IMR-90 (cell line): ENCODE results near the gene MLNR. TPM values are rescaled to one million over a fixed set of nuclear protein-coding genes. Genes with fewer than 3 reads are reported as not detected.

Source experiments
- ATAC-seq: fragments of 200-7000 bp; cut with Tn5 transposase; 2 replicates; pipeline ENCODE4 v1.9.1; 2020; ENCODE audit warnings: low read depth, mild to moderate bottlenecking, moderate library complexity
- BruUV-seq: library from RNA; stranded (reverse); fragments of 400-500 nt; replicated peaks from 2 replicates; lab custom pipeline; 2021; lab: Mats Ljungman, UMichigan
- CTCF ChIA-PET: fragments of 300-600 bp; formaldehyde crosslinking; extraction: SDS; loops from one replicate; lab custom pipeline; 2021; ENCODE audit warnings: antibody characterized with exemption; lab: Yijun Ruan, JAX
- POLR2A ChIA-PET: fragments of 300-600 bp; sonication (Branson Sonifier 250); formaldehyde crosslinking; loops from one replicate; lab custom pipeline; 2022; ENCODE audit warnings: antibody characterized with exemption; ENCODE audit not compliant: unreplicated experiment; lab: Charles Lee
- DNase-seq: peaks from one replicate; pipeline ENCODE4 v3.0.0; 2013
- H2AFZ ChIP-seq: replicated peaks from 2 replicates; pipeline ENCODE3; 2013; ENCODE audit warnings: low read length, mild to moderate bottlenecking; ENCODE audit not compliant: poor library complexity
- H2AK5ac ChIP-seq: 2 replicates; pipeline ENCODE4 v1.6.1; 2013; ENCODE audit warnings: low read depth, low read length, inconsistent platforms
- H2AK9ac ChIP-seq: replicated peaks from 2 replicates; pipeline ENCODE3; 2013; ENCODE audit warnings: mild to moderate bottlenecking, low read depth, low read length, moderate library complexity; ENCODE audit not compliant: poor library complexity
- H2BK120ac ChIP-seq: 2 replicates; pipeline ENCODE4 v1.6.1; 2013; ENCODE audit warnings: low read depth, low read length, inconsistent platforms
- H2BK15ac ChIP-seq: 3 replicates; pipeline ENCODE4 v1.6.1; 2013; ENCODE audit warnings: low read depth, low read length, inconsistent platforms
- H2BK20ac ChIP-seq: 2 replicates; pipeline ENCODE4 v1.6.1; 2013; ENCODE audit warnings: low read depth, mild to moderate bottlenecking, inconsistent platforms, low read length, moderate library complexity
- H2BK5ac ChIP-seq: 2 replicates; pipeline ENCODE4 v1.6.1; 2013; ENCODE audit warnings: mild to moderate bottlenecking, low read depth, low read length, inconsistent platforms; ENCODE audit not compliant: poor library complexity, severe bottlenecking
- H3K14ac ChIP-seq: replicated peaks from 2 replicates; pipeline ENCODE4 v1.6.1; 2013; ENCODE audit warnings: low read depth, low read length, inconsistent platforms
- H3K18ac ChIP-seq: 2 replicates; pipeline ENCODE4 v1.6.1; 2013; ENCODE audit warnings: low read depth, low read length, control low read depth
- H3K23ac ChIP-seq: 2 replicates; pipeline ENCODE4 v1.6.1; 2013; ENCODE audit warnings: low read depth, low read length, inconsistent platforms
- H3K27ac ChIP-seq: 2 replicates; pipeline ENCODE4 v1.5.1; 2013; ENCODE audit warnings: mild to moderate bottlenecking, control low read depth, low read length; ENCODE audit not compliant: insufficient read depth
- H3K27me3 ChIP-seq: 2 replicates; pipeline ENCODE4 v1.6.1; 2013; ENCODE audit warnings: low read length; ENCODE audit not compliant: control insufficient read depth, insufficient read depth
- H3K36me3 ChIP-seq: 2 replicates; pipeline ENCODE4 v1.6.1; 2013; ENCODE audit warnings: low read length, mixed read lengths; ENCODE audit not compliant: control insufficient read depth, insufficient read depth
- H3K4ac ChIP-seq: 2 replicates; pipeline ENCODE4 v1.6.1; 2013; ENCODE audit warnings: low read depth, low read length, inconsistent platforms
- H3K4me1 ChIP-seq: 2 replicates; pipeline ENCODE4 v1.6.1; 2013; ENCODE audit warnings: low read length, mixed read lengths; ENCODE audit not compliant: control insufficient read depth, insufficient read depth
- H3K4me2 ChIP-seq: 2 replicates; pipeline ENCODE4 v1.6.1; 2013; ENCODE audit warnings: low read depth, mild to moderate bottlenecking, control low read depth, low read length, moderate library complexity
- H3K4me3 ChIP-seq: 2 replicates; pipeline ENCODE4 v1.5.1; 2013; ENCODE audit warnings: low read depth, mild to moderate bottlenecking, control low read depth, low read length, moderate library complexity; ENCODE audit not compliant: insufficient read depth
- H3K56ac ChIP-seq: 2 replicates; pipeline ENCODE4 v1.6.1; 2013; ENCODE audit warnings: low read length, inconsistent platforms; ENCODE audit not compliant: insufficient read depth; ENCODE audit errors: extremely low read depth
- H3K79me1 ChIP-seq, 2 experiments: 2 replicates each; pipeline ENCODE4 v1.6.1; 2013; ENCODE audit warnings: low read length in 2 of 2, inconsistent platforms in 1 of 2, low read depth in 1 of 2
- H3K9ac ChIP-seq: 2 replicates; pipeline ENCODE4 v1.6.1; 2013; ENCODE audit warnings: low read depth, low read length, control low read depth
- H3K9me1 ChIP-seq: 2 replicates; pipeline ENCODE4 v1.6.1; 2013; ENCODE audit warnings: low read length, inconsistent platforms; ENCODE audit not compliant: insufficient read depth
- H3K9me3 ChIP-seq: 2 replicates; pipeline ENCODE4 v1.6.1; 2013; ENCODE audit warnings: low read length; ENCODE audit not compliant: control insufficient read depth, insufficient read depth
- H4K20me1 ChIP-seq: 2 replicates; pipeline ENCODE4 v1.6.1; 2013; ENCODE audit warnings: low read length, inconsistent platforms; ENCODE audit not compliant: insufficient read depth
- H4K5ac ChIP-seq: 2 replicates; pipeline ENCODE4 v1.6.1; 2013; ENCODE audit warnings: mild to moderate bottlenecking, low read depth, low read length, control low read depth
- H4K8ac ChIP-seq, 2 experiments: 2 replicates each; pipeline ENCODE4 v1.6.1; 2013; ENCODE audit warnings: low read depth in 2 of 2, low read length in 2 of 2, control low read depth in 1 of 2, inconsistent platforms in 1 of 2
- H4K91ac ChIP-seq: 2 replicates; pipeline ENCODE4 v1.6.1; 2013; ENCODE audit warnings: low read depth, low read length, inconsistent platforms; ENCODE audit not compliant: insufficient read depth
- BHLHE40 ChIP-seq: fragments of 150-350 bp; IDR thresholded peaks from 2 replicates; pipeline ENCODE4 v1.6.1; 2016; ENCODE audit warnings: mild to moderate bottlenecking, low read depth, low read length
- CEBPB ChIP-seq: IDR thresholded peaks from 2 replicates; pipeline ENCODE4 v1.6.1; 2012; ENCODE audit warnings: low read depth, low read length, improper control_type of control experiment
- MAFK ChIP-seq: IDR thresholded peaks from 2 replicates; pipeline ENCODE4 v1.6.1; 2012; ENCODE audit warnings: low read depth, low read length, improper control_type of control experiment
- MAZ ChIP-seq: IDR thresholded peaks from 2 replicates; pipeline ENCODE4 v1.6.1; 2012; ENCODE audit warnings: low read depth, mild to moderate bottlenecking, low read length, improper control_type of control experiment, moderate library complexity, borderline replicate concordance
- MXI1 ChIP-seq: IDR thresholded peaks from 2 replicates; pipeline ENCODE4 v1.6.1; 2012; ENCODE audit warnings: low read depth, mild to moderate bottlenecking, low read length, moderate library complexity, borderline replicate concordance
- POLR2A ChIP-seq: IDR thresholded peaks from 2 replicates; pipeline ENCODE4 v1.6.1; 2012; ENCODE audit warnings: mild to moderate bottlenecking, low read depth, low read length
- RCOR1 ChIP-seq: IDR thresholded peaks from 2 replicates; pipeline ENCODE4 v1.6.1; 2012; ENCODE audit warnings: mild to moderate bottlenecking, low read length, improper control_type of control experiment; ENCODE audit not compliant: insufficient replicate concordance
- RFX5 ChIP-seq: IDR thresholded peaks from 2 replicates; pipeline ENCODE4 v1.8.0; 2012; ENCODE audit warnings: low read depth, mild to moderate bottlenecking, low read length, moderate library complexity
- WGBS, 2 experiments: methylation state at CpG; one replicate each; pipeline versions ENCODE4 v1.1.5 to v1.1.7; 2013; ENCODE audit warnings: missing lambda C conversion rate in 2 of 2; ENCODE audit not compliant: insufficient read length in 1 of 2; ENCODE audit errors: extremely low coverage in 2 of 2; 5-methylcytosine and 5-hydroxymethylcytosine counted together
- dilution Hi-C: fragments of 300-500 bp; cut with HindIII; formaldehyde crosslinking; loops from one replicate; pipeline ENCODE4 v1.14.3; 2018; ENCODE audit warnings: low sequenced_read_pairs; ENCODE audit not compliant: unreplicated experiment
- in situ Hi-C: fragments of 300-500 bp; cut with MboI; formaldehyde crosslinking; loops from 3 replicates; pipeline ENCODE4 v1.14.3; 2019; ENCODE audit warnings: low sequenced_read_pairs, inconsistent platforms, mixed read lengths
- intact Hi-C: fragments of 100-400 bp; cut with micrococcal nuclease; formaldehyde crosslinking; loops from 2 replicates; pipeline ENCODE4 v1.10.0; 2022
- polyA plus RNA-seq, 3 experiments: library from polyadenylated mRNA; depleted of rRNA; stranded (reverse); fragments of >200 nt; gene quantifications; 2 replicates each; pipeline ENCODE4 v1.2.3, GENCODE V29; 2012; ENCODE audit warnings: low replicate concordance in 1 of 3
- total RNA-seq: library from RNA; depleted of rRNA; stranded (reverse); fragments of >200 nt; gene quantifications from 2 replicates; pipeline ENCODE4 v1.2.3, GENCODE V29; 2012
- TF ChIP-seq, protein P1 (sequence below): fragments of 150-350 bp; IDR thresholded peaks from 2 replicates; pipeline ENCODE4 v1.6.1; 2016; ENCODE audit warnings: low read depth, mild to moderate bottlenecking, low read length, moderate library complexity, borderline replicate concordance

The MLNR gene
- total and polyA plus RNA-seq, 2 of the 4 experiments (the other 2 are of a cell fraction): not detected

DNA sequence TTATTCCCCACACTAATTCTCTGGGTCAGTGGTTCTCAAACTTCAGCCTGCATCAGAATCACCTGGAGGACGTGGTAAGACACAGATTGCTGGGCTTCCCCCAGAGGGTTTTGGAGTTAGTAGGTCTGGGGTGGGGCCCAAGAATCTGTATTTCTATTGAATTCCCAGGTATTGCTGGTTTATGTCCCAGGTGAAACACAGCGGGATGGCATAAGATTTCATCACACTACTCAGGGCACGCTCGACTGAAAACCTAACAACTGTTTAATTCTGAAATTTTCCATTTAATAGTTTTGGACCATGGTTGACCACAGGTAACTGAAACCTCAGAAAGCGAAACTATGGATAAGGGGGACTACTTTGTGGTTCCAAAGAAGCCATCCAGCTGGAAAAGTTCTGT, 6.5 kb downstream of the MLNR start:
- no peaks in the 10 kb centered on the region for H3K9me1 ChIP-seq
- CTCF ChIA-PET: no interaction called here
- H2AK9ac ChIP-seq: no peak overlapping the region
- H4K91ac ChIP-seq: no peak overlapping the region
- H4K20me1 ChIP-seq: no peaks in the 10 kb centered on the region
- no peak overlapping the region for H3K9ac ChIP-seq
- DNase-seq (no peak), ATAC-seq (no peak)
- no peak overlapping the region for H2AFZ ChIP-seq
- no peaks in the 10 kb centered on the region for H3K79me1 ChIP-seq
- H3K4me2 ChIP-seq: no peak overlapping the region
- TF ChIP-seq CEBPB (no peak), POLR2A (no peak), RFX5 (no peak), MXI1 (no peak), MAFK (no peak), BHLHE40 (no peak), MAZ (no peak), RCOR1 (no peak)
- TF ChIP-seq, protein P1, sequence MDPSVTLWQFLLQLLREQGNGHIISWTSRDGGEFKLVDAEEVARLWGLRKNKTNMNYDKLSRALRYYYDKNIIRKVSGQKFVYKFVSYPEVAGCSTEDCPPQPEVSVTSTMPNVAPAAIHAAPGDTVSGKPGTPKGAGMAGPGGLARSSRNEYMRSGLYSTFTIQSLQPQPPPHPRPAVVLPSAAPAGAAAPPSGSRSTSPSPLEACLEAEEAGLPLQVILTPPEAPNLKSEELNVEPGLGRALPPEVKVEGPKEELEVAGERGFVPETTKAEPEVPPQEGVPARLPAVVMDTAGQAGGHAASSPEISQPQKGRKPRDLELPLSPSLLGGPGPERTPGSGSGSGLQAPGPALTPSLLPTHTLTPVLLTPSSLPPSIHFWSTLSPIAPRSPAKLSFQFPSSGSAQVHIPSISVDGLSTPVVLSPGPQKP: no peak
- in situ Hi-C loops (no loop called here), dilution Hi-C loops (no loop called here), intact Hi-C loops (no loop called here)
- no peak overlapping the region for H2BK5ac ChIP-seq
- H3K14ac ChIP-seq: no peak overlapping the region
- no peak overlapping the region for H4K8ac ChIP-seq
- no peaks in the 10 kb centered on the region for H3K4me1 ChIP-seq
- no peaks in the 10 kb centered on the region for H3K36me3 ChIP-seq
- H3K56ac ChIP-seq: no peak overlapping the region
- H3K18ac ChIP-seq: no peak overlapping the region
- BruUV-seq: no TSS peak
- no peak overlapping the region for H2BK120ac ChIP-seq
- H4K5ac ChIP-seq: no peak overlapping the region
- no peak overlapping the region for H3K23ac ChIP-seq
- H2BK20ac ChIP-seq: no peak overlapping the region
- WGBS, 2 experiments: no CpG with 5 or more reads among the region's 5 CpGs
- no peak overlapping the region for H3K4me3 ChIP-seq
- POLR2A ChIA-PET: no interaction called here
- no peak overlapping the region for H3K4ac ChIP-seq
- peaks cover 9% of the 10 kb centered on the region for H3K9me3 ChIP-seq
- H2AK5ac ChIP-seq: no peak overlapping the region
- no peak overlapping the region for H2BK15ac ChIP-seq
- peaks cover 42% of the 10 kb centered on the region for H3K27me3 ChIP-seq
- no peak overlapping the region for H3K27ac ChIP-seq
